PFSK-1 (cell line): ENCODE measurements around the gene GMPR2.

Experiments used
- POLR2AphosphoS5 ChIP-seq: IDR thresholded peaks from 2 replicates; pipeline ENCODE4 v1.6.1; 2012; ENCODE audit warnings: low read depth, mild to moderate bottlenecking, control low read depth, low read length, moderate library complexity
- REST ChIP-seq, 2 experiments: IDR thresholded peaks; 2 replicates each; pipeline versions ENCODE4 v1.6.1 to v1.8.0; 2011 to 2012; ENCODE audit warnings: low read depth in 2 of 2, low read length in 2 of 2, control low read depth in 1 of 2, inconsistent platforms in 1 of 2, mild to moderate bottlenecking in 1 of 2, moderate library complexity in 1 of 2; ENCODE audit not compliant: insufficient read depth in 1 of 2
- TAF1 ChIP-seq: IDR thresholded peaks from 2 replicates; pipeline ENCODE4 v1.6.1; 2012; ENCODE audit warnings: low read length, control low read depth, borderline replicate concordance; ENCODE audit not compliant: insufficient read depth

GRCh38 chr14:24280797-24281460 lies 48.2 kb downstream of the GMPR2 start:
- no peak for TF ChIP-seq TAF1
- no peak for TF ChIP-seq POLR2AphosphoS5
- TF ChIP-seq REST (IDR thresholded peaks at IDR 0.05; ENCODE audit: insufficient read depth in 1 of 2, low read depth in 2 of 2, low read length in 2 of 2): no peak
